K562 (cell line): ENCODE measurements around the gene SPATA2L. TPM values are rescaled to one million over a fixed set of nuclear protein-coding genes. Genes with fewer than 3 reads are reported as not detected.

Experiments
- ASH1L ChIP-seq: fragments of 450-650 bp; IDR thresholded peaks from 2 replicates; pipeline ENCODE4 v1.6.1; 2018; ENCODE audit warnings: borderline replicate concordance, mild to moderate bottlenecking, low read depth; ENCODE audit not compliant: partially characterized antibody
- C11orf30 ChIP-seq: fragments of 450-650 bp; IDR thresholded peaks from 2 replicates; pipeline ENCODE4 v1.6.1; 2016; ENCODE audit warnings: low read depth, mild to moderate bottlenecking
- CEBPG ChIP-seq, 3 experiments: fragments of 200-800 bp in 1 of 3; sonication (Bioruptor generic) in 1 of 3; sonication (generic) in 1 of 3; formaldehyde crosslinking in 1 of 3; IDR thresholded peaks in 2 of 3; conservative IDR thresholded peaks in 1 of 3; 2 replicates each; pipeline versions ENCODE4 v1.6.1 to v1.8.0; 2016 to 2022; ENCODE audit warnings: missing compliant biosample characterization in 2 of 3, missing genetic modification characterization in 2 of 3, mild to moderate bottlenecking in 1 of 3, missing genetic modification reagents in 1 of 3
- EP300 ChIP-seq: IDR thresholded peaks from 2 replicates; pipeline ENCODE4 v1.6.1; 2012; ENCODE audit warnings: low read length, improper control_type of control experiment
- IFI16 ChIP-seq: fragments of 250-450 bp; sonication (Bioruptor Pico); IDR thresholded peaks from 2 replicates; pipeline ENCODE4 v2.1.2; 2022; ENCODE audit warnings: mild to moderate bottlenecking, inconsistent platforms
- MXI1 ChIP-seq: IDR thresholded peaks from 2 replicates; pipeline ENCODE4 v1.6.1; 2011; ENCODE audit warnings: low read depth, mild to moderate bottlenecking, improper control_type of control experiment, low read length
- PHF21A ChIP-seq: fragments of 450-650 bp; IDR thresholded peaks from 2 replicates; pipeline ENCODE4 v1.6.1; 2017; ENCODE audit warnings: low read depth, borderline replicate concordance
- PTBP1 ChIP-seq: fragments of 200-400 bp; formaldehyde crosslinking; IDR thresholded peaks from 2 replicates; pipeline ENCODE4 v1.6.1; 2017; ENCODE audit warnings: low read depth, low read length
- RBFOX2 ChIP-seq: fragments of 200-400 bp; formaldehyde crosslinking; IDR thresholded peaks from 2 replicates; pipeline ENCODE4 v1.6.1; 2017; ENCODE audit warnings: low read depth, mild to moderate bottlenecking, low read length, moderate library complexity
- SETDB1 ChIP-seq: IDR thresholded peaks from one replicate; pipeline ENCODE4 v1.6.1; 2012; ENCODE audit warnings: low read length, control low read depth, inconsistent platforms
- SIN3A ChIP-seq, 2 experiments: fragments of 150-350 bp in 1 of 2; IDR thresholded peaks; 2 replicates each; pipeline ENCODE4 v1.6.1; 2011 to 2016; ENCODE audit warnings: borderline replicate concordance in 2 of 2, low read depth in 2 of 2, low read length in 2 of 2, mild to moderate bottlenecking in 2 of 2, moderate library complexity in 2 of 2; ENCODE audit not compliant: control insufficient read depth in 1 of 2
- SIX5 ChIP-seq, 2 experiments: IDR thresholded peaks; 2 replicates each; pipeline ENCODE4 v1.6.1; 2011; ENCODE audit warnings: low read length in 2 of 2, borderline replicate concordance in 1 of 2, low read depth in 1 of 2, mild to moderate bottlenecking in 1 of 2, moderate library complexity in 1 of 2; ENCODE audit not compliant: insufficient read depth in 1 of 2
- SUPT5H ChIP-seq: fragments of 450-650 bp; IDR thresholded peaks from 2 replicates; pipeline ENCODE4 v1.6.1; 2016
- THRAP3 ChIP-seq: fragments of 450-650 bp; IDR thresholded peaks from 2 replicates; pipeline ENCODE4 v1.6.1; 2016; ENCODE audit warnings: mild to moderate bottlenecking, inconsistent platforms, borderline replicate concordance
- ZC3H4 ChIP-seq: sonication (generic); formaldehyde crosslinking; IDR thresholded peaks from 2 replicates; pipeline ENCODE4 v1.9.0; 2021; ENCODE audit warnings: missing genetic modification reagents, borderline replicate concordance
- ZFX ChIP-seq: sonication (generic); formaldehyde crosslinking; IDR thresholded peaks from 2 replicates; pipeline ENCODE4 v1.8.0; 2022; ENCODE audit warnings: mild to moderate bottlenecking, missing genetic modification reagents, moderate library complexity
- ZNF143 ChIP-seq: sonication (generic); formaldehyde crosslinking; IDR thresholded peaks from 2 replicates; pipeline ENCODE4 v1.9.0; 2022; ENCODE audit warnings: mild to moderate bottlenecking, missing genetic modification reagents
- polyA plus RNA-seq, 8 experiments: library from polyadenylated mRNA; depleted of rRNA in 4 of 8; stranded (reverse) in 5 of 8; unstranded in 3 of 8; fragments of >200 nt; fragmentation: Nextera tagmentation in 2 of 8; fragmentation: Illumina TruSeq in 1 of 8; extraction: Ambion mirVana in 2 of 8; extraction: Trizol in 1 of 8; gene quantifications; 2 replicates each; pipeline versions ENCODE4 v1.2.1 to v1.2.3, GENCODE V29; 2011 to 2014; ENCODE audit warnings: inconsistent platforms in 1 of 8, missing spikeins in 1 of 8
- total RNA-seq, 7 experiments: library from RNA; depleted of rRNA in 6 of 7; stranded (reverse); fragments of >200 nt in 6 of 7; fragmentation: Illumina TruSeq in 2 of 7; extraction: Trizol in 2 of 7; gene quantifications; 2 replicates each; pipeline versions ENCODE4 v1.2.1 to v1.2.3, GENCODE V29; 2011 to 2021; ENCODE audit warnings: low replicate concordance in 1 of 7
- TF ChIP-seq, protein P1 (sequence below): fragments of 250-450 bp; sonication (Bioruptor Pico); IDR thresholded peaks from 2 replicates; pipeline ENCODE4 v1.8.0; 2021; ENCODE audit warnings: mild to moderate bottlenecking, moderate library complexity
- TF ChIP-seq, protein P2 (sequence below): fragments of 250-450 bp; sonication (Bioruptor Pico); IDR thresholded peaks from 2 replicates; pipeline ENCODE4 v1.8.0; 2021; ENCODE audit warnings: borderline replicate concordance, mild to moderate bottlenecking, moderate library complexity; ENCODE audit not compliant: poor library complexity, severe bottlenecking
- TF ChIP-seq, protein P3 (sequence below): fragments of 450-650 bp; IDR thresholded peaks from 2 replicates; pipeline ENCODE4 v1.6.1; 2016; ENCODE audit warnings: antibody characterized with exemption

SPATA2L gene
- total and polyA plus RNA-seq, 9 of the 15 experiments (the other 6 are each of a cell fraction or from before 2014, with no cell fraction given), result 0.13 to 19.2 (median 4.8) TPM; not detected in 1

DNA sequence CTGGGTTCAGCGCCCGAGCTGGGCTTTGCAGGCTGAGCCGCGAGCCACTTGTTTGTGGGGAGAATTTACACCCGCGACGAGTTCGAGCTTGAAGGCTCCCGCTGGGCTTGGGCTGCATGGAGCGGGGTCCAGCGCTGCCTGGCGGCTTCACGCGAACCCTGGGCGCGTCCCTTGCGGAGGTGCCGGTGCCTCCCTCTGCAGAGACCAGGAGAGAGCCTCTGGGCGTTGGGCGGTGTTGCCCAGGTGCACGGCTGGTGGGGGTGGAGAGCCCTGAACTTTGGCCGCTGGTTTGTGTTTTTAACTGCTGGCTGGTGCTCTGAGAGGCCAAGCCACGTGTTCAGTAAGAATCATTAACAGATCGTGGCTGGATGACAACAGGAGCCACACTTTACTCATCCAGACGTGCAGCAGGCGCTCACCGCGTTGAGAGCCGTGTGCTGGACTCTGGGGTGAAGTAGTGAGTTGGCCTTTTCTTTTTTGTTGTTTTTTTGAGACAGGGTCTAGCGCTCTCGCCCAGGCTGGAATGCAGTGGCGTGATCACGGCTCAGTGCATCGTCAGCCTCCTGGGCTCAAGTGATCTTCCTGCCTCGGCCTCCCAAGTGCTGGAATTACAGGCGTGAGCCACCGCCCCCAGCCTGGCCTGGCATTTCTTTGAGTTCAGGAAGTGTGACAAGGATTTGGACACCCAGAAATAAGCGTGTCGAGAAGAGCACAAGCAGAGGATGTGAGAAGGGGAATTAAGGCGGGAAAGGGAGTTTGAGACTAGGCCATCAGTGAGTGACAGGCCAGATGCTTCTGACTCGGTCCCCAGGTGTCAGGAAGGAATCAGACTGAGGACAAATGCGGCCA lies 14.2 kb downstream of the SPATA2L start (continued):
- peak in 1 of 2 experiments; percentile 67; a peak in 2 of 4 replicates for TF ChIP-seq SIN3A (IDR thresholded peaks at IDR 0.05; ENCODE audit: borderline replicate concordance in 2 of 2, control insufficient read depth in 1 of 2, low read depth in 2 of 2, low read length in 2 of 2)
- no peak for TF ChIP-seq PHF21A
- 0 out of 2 replicates have a peak, but pooled peaks have one; percentile 20 for TF ChIP-seq SUPT5H
- TF ChIP-seq, protein P1, sequence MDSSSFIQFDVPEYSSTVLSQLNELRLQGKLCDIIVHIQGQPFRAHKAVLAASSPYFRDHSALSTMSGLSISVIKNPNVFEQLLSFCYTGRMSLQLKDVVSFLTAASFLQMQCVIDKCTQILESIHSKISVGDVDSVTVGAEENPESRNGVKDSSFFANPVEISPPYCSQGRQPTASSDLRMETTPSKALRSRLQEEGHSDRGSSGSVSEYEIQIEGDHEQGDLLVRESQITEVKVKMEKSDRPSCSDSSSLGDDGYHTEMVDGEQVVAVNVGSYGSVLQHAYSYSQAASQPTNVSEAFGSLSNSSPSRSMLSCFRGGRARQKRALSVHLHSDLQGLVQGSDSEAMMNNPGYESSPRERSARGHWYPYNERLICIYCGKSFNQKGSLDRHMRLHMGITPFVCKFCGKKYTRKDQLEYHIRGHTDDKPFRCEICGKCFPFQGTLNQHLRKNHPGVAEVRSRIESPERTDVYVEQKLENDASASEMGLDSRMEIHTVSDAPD (CRISPR knock-in tag), result no peak
- TF ChIP-seq ZFX, result peak; percentile 12; the same call in 1 of the 2 replicates
- TF ChIP-seq EP300, result no peak
- no peak for TF ChIP-seq ASH1L
- TF ChIP-seq, protein P2, sequence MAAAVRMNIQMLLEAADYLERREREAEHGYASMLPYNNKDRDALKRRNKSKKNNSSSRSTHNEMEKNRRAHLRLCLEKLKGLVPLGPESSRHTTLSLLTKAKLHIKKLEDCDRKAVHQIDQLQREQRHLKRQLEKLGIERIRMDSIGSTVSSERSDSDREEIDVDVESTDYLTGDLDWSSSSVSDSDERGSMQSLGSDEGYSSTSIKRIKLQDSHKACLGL, result no peak
- TF ChIP-seq MXI1, result 0 out of 2 replicates have a peak, but pooled peaks have one; percentile 43
- TF ChIP-seq THRAP3, result no peak
- TF ChIP-seq RBFOX2, result peak; percentile 32; the same call in 1 of the 2 replicates
- no peak for TF ChIP-seq IFI16 (CRISPR knock-in tag)
- no peak for TF ChIP-seq ZC3H4
- TF ChIP-seq C11orf30, result no peak
- TF ChIP-seq, protein P3, sequence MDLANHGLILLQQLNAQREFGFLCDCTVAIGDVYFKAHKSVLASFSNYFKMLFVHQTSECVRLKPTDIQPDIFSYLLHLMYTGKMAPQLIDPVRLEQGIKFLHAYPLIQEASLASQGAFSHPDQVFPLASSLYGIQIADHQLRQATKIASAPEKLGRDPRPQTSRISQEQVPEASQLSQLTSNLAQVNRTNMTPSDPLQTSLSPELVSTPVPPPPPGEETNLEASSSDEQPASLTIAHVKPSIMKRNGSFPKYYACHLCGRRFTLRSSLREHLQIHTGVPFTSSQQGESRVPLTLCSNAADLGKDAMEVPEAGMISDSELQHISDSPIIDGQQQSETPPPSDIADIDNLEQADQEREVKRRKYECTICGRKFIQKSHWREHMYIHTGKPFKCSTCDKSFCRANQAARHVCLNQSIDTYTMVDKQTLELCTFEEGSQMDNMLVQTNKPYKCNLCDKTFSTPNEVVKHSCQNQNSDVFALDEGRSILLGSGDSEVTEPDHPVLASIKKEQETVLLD, result no peak
- no peak for TF ChIP-seq SETDB1
- 0 out of 2 replicates have a peak, but pooled peaks have one; percentile 20 for TF ChIP-seq PTBP1
- TF ChIP-seq CEBPG (CRISPR knock-in tag; IDR thresholded peaks at IDR 0.05), result 0 out of 2 replicates have a peak, but pooled peaks have one; percentile 16
- no peak for TF ChIP-seq CEBPG (tag; conservative IDR thresholded peaks at IDR 0.05 in 1 of 2, IDR thresholded peaks at IDR 0.05 in 1 of 2)
- TF ChIP-seq SIX5 (IDR thresholded peaks at IDR 0.05; ENCODE audit: borderline replicate concordance in 1 of 2, insufficient read depth in 1 of 2, low read depth in 1 of 2, low read length in 2 of 2), result no peak
- TF ChIP-seq ZNF143, result no peak
